GM10266 (cell line): ENCODE measurements around the gene FTSJ1.

Source experiments
- DNase-seq: peaks from one replicate; pipeline ENCODE4 v3.0.0; 2012; ENCODE audit errors: extremely low spot score
- TF ChIP-seq, protein P1 (sequence below): IDR thresholded peaks from 2 replicates; pipeline ENCODE4 v1.5.1; 2012; ENCODE audit warnings: mild to moderate bottlenecking, low read depth; ENCODE audit not compliant: control insufficient read depth, insufficient read depth; ENCODE audit errors: missing control alignments

Gene FTSJ1

DNA sequence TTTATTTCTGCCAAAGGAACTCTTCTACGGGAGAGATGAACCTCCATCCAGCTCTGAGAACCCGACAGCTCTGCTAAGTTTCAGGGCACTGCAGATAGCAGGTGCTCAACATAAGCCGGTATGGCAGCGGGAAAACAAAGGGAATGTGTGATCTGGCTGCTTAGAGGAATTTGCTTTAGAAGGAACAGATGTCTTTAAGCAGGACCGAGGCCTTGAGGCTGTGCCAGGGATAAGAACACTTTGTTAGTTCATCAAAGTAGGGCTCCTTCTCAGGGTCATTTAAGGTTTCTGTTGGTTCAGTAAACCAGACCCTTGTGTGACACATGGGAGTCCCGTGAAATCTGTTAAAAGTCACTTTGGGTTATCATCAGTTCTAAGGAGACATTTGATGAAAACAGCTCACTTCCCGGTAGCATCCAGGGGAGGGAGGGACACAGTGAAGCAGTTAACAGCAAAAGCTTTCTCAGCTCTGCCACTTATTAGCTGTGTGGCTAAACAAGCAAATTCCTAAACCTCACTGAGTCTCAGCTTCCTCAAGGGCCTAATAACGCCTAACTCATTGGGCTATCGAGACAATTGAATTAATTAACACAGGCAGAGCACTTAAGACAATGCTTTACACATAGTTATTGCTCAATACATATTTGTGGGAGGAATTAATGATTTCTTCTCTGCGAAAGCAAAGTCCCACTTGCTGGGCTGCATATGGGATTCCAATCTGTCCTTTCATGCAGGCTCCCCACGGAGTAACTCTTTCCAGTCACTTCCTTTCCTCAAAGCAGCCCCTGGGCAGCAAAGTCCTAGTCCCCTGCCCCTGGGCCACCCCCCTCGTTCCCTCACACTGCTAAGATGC lies 2.9 kb upstream of the FTSJ1 start:
- TF ChIP-seq, protein P1, sequence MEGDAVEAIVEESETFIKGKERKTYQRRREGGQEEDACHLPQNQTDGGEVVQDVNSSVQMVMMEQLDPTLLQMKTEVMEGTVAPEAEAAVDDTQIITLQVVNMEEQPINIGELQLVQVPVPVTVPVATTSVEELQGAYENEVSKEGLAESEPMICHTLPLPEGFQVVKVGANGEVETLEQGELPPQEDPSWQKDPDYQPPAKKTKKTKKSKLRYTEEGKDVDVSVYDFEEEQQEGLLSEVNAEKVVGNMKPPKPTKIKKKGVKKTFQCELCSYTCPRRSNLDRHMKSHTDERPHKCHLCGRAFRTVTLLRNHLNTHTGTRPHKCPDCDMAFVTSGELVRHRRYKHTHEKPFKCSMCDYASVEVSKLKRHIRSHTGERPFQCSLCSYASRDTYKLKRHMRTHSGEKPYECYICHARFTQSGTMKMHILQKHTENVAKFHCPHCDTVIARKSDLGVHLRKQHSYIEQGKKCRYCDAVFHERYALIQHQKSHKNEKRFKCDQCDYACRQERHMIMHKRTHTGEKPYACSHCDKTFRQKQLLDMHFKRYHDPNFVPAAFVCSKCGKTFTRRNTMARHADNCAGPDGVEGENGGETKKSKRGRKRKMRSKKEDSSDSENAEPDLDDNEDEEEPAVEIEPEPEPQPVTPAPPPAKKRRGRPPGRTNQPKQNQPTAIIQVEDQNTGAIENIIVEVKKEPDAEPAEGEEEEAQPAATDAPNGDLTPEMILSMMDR, result no peak
- DNase-seq, result no peak

DNA sequence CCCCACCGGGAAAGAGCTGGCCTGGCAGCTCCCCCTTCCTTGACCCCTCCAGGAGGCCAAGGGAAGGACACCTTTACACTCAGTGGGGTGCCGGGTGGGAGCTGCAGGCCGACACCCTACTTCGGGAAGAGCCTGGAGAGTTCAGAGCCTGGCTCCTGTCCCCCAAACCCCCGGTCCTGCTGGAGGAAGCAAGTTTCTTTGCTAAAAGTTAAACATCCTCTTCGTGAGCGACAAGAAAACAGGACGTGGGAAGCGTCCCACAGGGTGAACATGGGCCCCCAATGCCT lies 2.4 kb upstream of the FTSJ1 start:
- TF ChIP-seq, protein P1, result no peak
- no peak for DNase-seq

DNA sequence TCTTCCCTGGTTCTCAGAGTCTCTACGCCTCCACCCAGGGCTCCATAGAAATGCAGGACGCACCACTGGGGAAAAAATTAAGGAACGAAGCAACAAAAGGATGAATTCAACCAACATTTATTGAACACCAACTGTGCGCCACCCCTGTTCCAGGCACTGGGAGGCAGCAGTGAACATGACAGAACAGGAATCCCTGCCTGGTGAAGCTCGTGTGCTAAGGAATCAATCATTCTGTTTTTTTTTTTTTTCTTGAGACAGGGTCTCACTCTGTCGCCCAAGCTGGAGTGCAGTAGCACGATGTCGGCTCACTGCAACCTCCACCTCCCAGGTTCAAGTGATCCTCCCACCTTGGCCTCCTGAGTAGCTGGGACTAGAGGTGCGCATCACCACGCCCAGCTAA lies 1.9 kb upstream of the FTSJ1 start:
- TF ChIP-seq, protein P1, result peak; percentile 42
- no peak for DNase-seq

DNA sequence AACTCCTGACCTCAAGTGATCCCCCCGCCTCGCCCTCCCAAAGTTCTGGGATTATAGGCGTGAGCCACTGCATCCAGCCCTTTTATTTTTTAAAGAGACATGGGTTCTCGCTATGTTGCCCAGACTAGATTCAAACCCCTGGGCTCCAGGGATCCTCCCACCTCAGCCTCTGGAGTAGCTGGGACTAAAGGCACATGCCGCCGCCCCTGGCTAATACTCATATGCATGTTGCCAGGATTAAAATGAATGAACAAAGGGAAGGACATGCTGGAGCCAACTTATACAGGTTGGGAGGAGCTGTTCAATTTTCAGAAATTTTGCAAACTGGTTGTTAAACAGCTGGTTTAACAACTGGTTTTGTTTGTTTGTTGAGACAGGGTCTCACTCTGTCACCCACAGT lies 1.4 kb upstream of the FTSJ1 start:
- TF ChIP-seq, protein P1, result no peak
- DNase-seq, result no peak

DNA sequence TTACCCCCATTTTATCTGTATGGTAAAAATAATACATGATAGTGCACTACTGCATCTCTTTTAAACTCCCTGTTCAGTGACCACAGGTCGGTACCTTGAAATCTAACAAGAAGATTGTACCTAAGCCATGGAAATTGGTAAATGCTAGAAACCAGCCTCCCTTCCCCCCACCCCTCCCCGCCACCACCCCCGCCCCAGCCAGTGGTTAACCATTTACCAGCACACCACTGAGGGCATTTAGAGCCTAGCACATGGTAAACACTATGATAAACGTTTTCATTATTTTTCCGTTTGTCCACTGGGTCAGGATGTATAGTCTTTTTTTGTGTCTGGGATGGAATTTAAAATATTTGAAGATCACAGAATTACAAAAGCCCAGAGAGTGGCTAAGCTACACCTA lies 703 bp upstream of the FTSJ1 start:
- TF ChIP-seq, protein P1, result no peak
- no peak for DNase-seq

DNA sequence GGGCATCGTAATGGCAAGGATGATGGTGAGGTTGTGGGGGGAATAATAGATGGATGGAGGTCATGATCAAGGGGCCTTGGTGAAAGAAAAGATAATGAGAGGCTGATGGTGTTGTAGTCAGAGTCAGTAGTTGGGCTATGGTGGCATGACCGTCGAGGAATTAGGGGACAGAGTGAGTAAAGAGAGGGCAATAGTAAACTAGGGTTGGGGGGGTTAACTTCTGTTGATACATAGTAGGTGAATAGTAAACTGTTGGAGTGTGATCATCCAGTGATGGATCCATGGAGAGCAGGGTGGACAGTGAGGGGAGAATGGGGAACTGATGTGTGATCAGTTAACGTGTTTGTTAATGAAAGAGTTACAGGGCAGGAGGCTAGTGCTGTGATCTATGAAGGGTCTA lies 920 bp downstream of the FTSJ1 start:
- TF ChIP-seq, protein P1, result no peak
- DNase-seq, result no peak

DNA sequence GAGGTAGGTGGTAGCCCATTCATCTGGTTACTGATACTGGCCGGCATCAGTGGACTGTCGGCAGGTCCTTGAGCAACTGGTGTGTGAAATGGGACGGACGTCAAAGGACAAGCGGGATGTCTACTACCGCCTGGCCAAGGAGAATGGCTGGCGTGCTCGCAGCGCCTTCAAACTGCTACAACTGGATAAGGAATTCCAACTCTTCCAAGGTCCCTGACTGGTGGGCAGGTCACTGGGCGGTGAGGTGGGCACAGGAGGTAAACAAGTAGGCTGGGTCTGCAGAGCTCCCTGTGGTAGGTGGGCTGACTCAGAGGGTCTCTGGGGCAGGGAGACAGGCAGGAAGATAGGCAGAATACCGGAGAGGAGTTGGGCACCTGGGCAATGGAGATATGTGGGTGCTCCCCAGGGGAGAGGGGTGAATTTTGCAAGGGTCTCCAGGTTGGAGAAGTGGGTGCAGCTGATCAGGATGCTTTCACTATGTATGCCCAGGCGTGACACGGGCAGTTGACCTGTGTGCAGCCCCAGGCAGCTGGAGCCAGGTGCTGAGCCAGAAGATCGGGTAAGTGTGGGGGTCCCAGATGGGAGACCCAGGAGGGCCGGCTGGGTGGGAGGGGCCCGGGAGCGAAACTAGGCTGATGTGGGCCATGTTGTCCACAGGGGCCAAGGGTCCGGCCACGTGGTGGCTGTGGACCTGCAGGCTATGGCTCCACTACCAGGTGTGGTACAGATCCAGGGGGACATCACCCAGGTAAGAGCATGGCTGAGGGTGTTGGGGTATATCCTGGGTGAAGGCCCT lies 2.2 kb downstream of the FTSJ1 start:
- DNase-seq, result no peak
- TF ChIP-seq, protein P1, result no peak
